ENCODE results near the gene ITGB5.

DNA sequence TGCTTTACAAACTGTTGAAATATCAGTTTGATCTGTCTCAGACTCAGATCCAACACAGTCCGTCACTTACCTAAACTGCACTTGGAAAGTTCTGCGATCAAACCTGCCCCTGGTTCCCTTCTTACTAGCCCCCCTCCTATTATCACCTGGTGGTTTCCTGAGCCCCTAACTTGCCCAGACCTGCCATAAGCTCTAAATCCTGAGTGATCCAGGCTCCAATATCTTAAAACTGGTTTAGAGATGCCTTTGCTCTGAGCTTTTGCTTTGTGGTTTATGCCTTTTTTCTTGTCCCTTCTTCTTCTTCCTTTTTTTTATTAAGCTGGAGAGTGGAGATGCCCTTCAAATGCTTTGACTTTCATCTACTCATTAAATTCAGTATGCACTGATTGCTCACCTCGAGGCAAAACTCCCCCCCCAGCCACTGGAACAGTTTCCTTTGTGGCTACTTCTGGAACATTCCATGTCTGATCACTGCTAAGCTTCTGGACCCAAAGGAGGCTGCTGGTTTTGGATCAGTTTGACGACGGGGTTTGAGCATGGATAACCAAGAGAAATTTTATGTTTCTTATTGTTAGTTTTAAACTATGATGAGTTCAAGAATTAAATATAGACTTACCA lies 3.5 kb upstream of the ITGB5 start:
- TF ChIP-seq EZH2phosphoT487 (IDR thresholded peaks at IDR 0.05; ENCODE audit: insufficient read depth, low read depth) (no peak), EZH2 (IDR thresholded peaks at IDR 0.05; ENCODE audit: insufficient read depth, poor library complexity, severe bottlenecking) (no peak)
